Stimulated activated CD4-positive, alpha-beta T cell treated with anti-CD3 and anti-CD28 coated beads, Interleukin-4, amount 100 ng/mL, for 4 hours (primary cell): ENCODE measurements around the gene MOB1B.

Experiments
- DNase-seq, 2 experiments: peaks; one replicate each; pipeline ENCODE4 v3.0.0-alpha.2; 2020

Gene MOB1B

DNA sequence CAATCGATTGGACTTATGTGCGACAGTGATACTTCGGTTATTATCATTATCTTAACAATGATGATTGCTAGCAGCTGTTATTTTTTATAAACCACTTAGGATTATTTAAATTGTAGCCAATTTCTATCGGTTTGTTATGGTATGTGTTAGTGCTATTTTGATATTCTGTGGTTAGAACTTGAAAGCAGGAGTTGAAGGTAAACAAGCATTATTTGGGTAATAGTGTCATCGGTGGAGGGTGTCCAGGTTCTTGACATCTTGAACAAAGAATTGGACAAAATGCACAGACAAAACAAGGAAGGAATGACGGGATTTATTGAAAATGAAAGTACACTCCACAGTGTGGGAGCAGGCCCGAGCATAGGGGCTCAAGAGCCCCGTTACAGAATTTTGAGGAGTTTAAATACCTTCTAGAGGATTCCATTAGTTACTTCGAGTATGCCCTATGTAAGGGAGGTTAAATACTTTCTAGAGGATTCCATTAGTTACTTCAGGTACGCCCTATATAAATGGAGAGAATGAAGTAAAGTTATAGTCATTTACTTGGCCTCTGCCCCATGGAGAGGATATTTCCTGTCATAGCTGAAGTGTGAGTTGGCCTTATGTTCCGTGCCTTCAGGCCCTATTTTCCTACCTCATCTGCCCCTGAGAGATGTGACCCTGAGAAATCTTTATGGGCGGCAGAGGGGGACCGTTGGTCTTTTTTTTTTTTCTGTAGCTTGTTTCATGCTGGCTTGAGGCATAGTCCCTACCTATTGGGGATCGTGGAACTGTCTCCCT, 13.1 kb downstream of the MOB1B start:
- no peak for DNase-seq

GRCh38 chr4:70915874-70916559, 13.8 kb downstream of the MOB1B start:
- no peak for DNase-seq

DNA sequence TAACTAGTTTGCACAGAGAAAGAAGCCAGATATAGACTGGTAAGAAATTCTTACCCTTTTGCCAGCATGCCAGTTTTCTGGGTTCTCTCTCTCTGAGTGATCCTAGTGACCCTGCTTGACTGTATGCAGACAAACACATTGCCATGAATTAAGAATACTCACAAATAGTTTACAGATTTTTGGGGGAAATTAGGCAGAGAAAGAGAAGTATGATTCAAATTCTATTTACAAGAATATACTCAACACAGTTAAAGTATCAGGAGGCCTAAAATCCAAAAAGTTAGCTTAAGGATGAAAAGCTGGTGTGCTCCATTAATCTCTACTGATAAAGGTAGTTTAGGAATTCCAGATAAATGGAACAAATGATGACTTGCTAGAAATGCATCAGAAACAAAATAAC, 18.4 kb downstream of the MOB1B start:
- DNase-seq = no peak

DNA sequence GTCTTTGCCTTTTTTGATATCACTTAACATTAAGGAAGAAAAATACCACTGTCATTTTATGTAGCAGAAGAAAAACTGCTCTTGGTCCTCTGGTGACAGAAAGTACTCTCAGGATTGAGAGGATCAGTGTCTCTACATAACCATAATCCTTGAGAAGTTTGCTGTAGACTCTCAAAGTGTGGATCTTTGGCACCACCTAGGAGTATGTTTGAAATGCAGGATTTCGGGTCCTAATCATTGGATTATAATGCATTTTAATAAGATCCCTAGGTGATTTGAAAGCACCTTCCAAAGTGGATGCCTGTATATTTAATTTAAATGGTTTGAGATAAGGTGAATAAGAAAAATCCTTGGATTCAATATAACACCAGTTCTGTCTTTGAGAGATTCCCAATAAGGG, 23.2 kb downstream of the MOB1B start:
- no peak for DNase-seq

DNA sequence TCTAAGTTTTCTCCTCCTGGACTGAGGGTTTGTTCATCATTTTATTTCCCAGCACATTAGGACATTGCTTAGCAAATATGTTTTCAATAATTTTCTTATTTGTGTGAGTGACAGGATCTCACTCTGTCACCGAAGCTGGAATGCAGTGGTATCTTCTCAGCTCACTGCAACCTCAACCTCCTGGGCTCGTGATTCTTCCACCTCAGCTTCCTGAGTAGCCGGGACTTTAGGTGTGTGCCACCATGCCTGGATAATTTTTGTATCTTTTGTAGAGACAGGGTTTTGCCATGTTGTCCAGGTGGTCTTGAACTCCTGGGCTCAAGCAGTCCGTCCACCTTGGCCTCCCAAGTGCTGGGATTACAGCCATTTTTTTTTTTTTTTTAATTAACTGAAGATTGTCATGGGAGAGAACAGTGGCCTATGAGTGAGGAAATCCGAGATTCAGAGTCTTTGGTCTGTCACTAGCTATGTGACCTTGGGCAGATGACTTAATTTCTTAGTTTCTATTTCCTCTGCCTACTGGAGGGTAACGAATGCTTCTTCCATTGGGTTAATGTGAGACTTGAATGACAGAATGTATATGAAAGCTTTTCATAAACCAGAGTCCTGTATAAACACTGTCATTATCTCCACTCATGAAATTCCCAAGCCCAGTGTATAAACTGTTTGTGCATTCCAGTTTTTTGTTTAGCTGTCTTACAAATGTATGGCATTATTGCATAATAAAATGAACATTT, 23.9 kb downstream of the MOB1B start:
- DNase-seq = no peak

DNA sequence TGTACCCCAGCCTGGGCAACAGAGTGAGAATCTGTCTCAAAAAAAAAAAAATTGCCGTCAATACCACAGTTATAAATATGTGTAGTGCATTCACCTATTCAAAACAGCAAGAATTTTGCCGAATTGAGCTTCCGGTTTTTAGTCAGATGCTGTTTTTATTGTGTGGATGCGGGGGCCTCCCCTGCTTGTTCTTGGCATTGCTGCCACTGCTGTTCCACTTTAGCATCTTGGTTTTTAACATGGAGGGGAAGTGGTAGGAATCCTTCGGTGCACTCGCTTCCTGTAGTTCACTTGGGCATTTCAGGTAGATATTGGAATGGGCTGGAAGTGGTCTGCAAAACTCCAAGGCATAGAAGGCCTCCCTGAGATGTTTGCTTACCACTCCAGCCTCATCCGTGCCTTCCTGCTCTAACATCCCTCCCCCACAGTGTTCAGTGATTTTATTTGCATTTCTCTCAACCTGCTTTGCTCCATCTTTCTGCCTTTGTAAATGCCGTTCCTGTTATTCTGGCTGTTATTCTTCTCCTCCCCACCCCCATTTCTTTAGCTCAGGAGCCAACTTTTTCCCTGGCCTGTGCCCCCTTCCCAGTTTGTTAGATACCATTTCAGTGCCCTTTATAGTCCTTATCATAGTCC, 25.5 kb downstream of the MOB1B start:
- DNase-seq = peak in 1 of 2 experiments; percentile 1

DNA sequence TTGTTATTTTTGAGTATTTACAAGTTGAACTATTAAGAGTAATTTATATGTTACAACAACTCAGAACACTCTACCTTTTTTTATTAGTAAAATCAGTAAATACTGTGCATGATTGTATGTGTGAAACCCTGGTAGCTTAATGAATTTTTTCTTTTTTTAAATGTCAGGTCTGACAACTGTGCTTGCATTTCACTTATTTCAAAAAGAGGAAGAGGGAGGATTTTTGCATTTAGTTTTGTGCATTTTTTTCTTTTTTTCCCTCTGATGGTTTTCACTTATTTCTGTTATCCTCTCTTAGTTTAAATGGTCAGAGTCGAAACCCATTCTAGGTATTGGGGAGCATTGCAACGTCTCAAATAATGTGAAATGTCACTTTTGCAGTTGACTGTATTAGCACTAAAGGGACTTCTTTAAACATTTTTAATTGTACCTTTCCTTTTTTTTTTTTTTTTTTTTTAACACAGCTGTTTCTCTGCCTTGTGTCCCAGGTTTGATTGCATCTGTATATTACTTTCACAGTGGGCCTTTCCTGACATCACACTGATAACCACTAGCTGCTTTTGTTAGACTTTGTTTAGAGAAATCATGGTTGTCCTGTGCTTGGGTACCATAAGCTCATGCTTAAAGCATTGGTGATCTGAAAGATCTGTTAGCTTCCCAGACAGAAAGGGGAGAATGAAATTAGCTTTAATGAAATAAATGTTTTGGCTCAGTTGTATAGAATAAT, 28.5 kb downstream of the MOB1B start:
- no peak for DNase-seq

DNA sequence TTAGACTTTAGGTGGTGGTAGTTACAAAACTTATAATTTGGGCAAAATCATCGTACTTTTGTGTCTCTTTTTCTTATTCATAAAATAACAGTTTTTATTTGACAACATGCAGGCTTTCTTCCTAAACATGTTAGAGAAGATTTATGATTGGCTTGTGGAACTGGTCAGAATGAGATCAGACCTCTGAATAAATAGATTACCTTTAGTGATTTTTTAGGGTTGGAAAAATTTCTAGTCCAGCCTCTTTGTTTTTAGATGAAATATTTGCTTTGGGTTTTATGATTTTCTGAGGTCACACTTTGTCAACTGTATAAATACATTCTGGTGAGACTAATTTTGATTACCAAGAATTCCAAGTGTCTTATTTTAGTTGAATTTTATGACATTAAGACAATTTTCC, 29.2 kb downstream of the MOB1B start:
- no peak for DNase-seq

GRCh38 chr4:70932984-70933383, 30.8 kb downstream of the MOB1B start:
- DNase-seq = no peak

DNA sequence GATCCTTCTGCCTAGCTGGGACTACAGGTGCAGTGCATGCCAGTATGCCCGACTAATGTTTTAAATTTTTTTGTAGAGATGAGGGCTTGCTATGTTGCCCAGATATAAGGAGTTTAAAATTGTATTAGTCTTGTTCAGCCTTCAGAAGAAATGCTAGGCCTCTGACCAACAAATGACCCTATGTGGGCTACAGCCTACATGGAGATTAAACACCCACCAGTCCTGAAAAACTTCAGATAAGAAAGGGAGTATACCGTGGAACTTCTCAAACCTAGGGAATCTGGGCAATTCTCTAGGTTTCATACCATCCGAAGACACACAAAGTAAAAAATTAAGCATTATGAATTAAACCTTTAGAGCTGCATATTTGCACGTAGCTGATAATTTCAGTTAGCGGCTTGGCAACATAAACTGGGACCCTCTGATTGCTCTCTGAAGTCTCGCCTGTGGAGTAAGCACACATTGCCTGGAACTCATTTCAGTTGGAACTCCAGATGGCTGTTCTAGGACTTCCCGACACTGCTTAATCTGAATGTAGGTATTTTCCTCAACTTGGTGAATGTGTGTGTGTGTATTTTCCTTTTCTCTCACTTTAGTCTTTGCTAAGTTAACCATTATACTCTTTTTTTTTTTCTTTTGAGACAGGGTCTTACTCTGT, 33.0 kb downstream of the MOB1B start:
- no peak for DNase-seq

GRCh38 chr4:70936200-70936787, 34.1 kb downstream of the MOB1B start:
- DNase-seq = no peak

GRCh38 chr4:70938086-70938485, 35.9 kb downstream of the MOB1B start:
- no peak for DNase-seq

- no peak for DNase-seq
Observed at GRCh38 chr4:70940134-70940533, 38.0 kb downstream of the MOB1B start.

DNA sequence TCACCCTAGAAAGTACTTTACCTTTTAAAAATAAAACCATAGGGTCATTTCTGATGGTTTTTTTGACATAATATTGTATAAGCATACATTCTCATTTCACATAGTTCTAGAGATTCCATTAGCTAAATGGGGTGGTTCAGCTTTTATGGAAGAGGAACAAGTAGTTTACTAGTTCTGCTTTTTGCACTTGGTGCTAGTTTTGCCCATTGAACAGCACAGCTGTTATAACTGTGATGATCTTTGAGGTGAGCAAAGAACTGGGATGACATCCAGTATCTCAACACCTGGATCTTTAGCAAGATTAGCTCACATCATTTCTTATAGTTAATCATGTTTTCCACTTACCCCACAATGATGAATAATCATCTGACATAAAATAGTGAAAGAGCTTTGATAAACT, 40.9 kb downstream of the MOB1B start:
- no peak for DNase-seq

- no peak for DNase-seq
Observed at GRCh38 chr4:70945046-70945445, 42.9 kb downstream of the MOB1B start.

DNA sequence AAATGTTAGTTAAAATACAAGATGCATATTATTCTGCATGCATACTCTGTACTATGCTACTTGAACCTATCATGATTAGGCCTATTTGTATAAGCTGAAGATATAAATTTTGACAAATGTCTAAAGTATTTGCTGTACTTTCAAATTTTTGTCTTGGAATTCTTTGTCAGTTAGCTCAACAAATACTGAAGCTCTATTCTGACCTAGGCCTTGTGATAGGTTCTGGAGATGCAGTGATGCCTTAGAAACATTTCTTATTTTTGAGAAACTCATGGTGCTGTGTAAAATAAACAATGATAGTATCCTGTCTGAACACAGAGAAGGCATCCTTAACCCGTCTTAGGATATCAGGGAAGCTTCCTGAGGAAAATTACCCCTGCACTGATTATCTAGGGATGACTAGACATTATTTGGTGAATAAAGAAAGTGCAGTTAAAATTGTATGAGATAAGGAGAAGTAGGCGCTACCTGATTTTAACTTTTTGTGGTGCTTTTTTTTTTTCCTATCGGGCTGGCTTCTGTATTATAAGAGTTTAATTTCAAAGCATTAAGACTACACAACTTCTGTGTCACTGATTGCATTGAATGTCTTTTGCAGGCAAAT, 43.4 kb downstream of the MOB1B start:
- DNase-seq = no peak

GRCh38 chr4:70946939-70947338, 44.8 kb downstream of the MOB1B start:
- DNase-seq = no peak

DNA sequence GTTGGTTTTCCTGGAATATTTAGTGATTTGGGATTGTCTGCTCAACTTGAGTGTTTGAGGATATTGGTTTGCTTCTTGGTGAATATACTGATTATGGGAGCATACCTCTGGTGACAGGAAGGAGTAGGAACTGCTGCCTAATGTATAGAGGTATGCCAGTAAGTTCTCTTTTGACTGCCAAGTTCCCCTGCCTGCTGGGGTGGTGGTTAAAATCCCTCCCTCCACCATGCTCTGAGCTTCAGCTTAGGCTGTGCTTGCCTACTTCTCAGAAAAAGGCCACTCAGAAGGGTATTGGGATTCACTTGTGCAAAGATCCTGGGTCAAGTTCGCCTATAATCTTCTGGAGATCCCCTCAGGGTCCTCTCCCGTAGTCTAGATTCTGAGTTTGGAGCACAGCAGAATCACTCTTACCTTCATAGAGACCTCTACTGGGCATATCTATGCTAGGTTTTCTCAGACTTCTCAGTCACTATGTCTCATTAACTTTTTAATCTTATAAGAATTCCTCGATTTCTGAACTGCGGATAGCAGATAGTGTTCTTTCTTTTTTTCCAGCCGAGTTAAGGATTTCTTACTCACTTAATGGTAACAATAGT, 46.6 kb downstream of the MOB1B start:
- no peak for DNase-seq

DNA sequence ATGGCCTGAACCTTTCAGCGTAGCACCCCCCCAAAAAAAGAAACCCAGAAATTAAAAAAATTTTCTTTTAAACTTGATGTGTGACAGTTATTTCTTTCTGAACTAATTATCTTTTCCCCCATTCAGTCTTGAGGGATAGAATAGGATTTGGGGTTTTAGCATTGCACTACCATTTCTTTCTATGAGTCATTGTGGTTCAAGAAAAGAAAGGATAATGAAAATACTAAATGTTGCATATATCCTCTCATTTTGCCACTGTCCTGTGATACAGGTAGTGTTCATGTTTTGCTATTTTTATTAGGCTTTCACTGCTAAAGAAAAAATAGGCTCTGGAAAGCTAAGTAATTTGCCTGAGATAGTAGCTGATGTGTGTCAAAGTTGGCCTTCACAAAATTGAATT, 51.9 kb downstream of the MOB1B start:
- no peak for DNase-seq

DNA sequence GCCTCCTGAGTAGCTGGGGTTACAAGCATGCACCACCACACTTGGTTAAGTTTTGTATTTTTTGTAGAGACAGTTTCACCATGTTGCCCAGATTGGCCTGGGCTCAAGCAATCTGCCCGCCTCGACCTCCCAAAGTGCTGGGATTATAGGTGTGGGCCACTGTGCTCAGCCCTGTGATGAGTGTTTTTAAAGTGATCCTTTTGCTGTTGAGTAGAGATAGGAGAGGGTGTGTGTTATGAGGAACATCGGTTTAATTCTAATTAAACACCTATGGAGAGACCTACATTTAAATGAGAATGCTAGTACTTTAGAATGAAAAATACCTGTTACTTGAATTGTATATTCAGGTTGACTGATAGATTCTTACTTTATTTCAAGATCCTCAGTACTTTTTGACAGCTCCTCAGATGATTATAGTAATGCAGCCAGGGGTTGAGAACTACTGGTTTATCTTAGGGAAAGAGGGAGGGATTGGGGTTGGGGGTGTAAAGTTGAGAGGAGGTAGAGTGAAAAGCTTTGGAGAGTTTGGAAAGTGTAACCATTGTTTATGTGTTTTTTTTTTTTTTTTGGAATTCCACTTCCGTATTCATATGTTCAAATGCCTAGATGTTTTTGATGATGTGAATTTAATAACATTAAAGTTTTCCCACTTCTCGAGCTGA, 54.5 kb downstream of the MOB1B start:
- DNase-seq = no peak
